Esophagus squamous epithelium (tissue), 5 donors: ENCODE measurements around the gene HBG2. TPM values are rescaled to one million over a fixed set of nuclear protein-coding genes. Genes with fewer than 3 reads are reported as not detected.
A peak's percentile ranks its signal among the peaks of the same experiment; 100 is the strongest.

Experiments used
- DNase-seq: peaks from one replicate; lab custom pipeline; 2025; lab: John Stamatoyannopoulos, UW
- H3K27ac ChIP-seq, 4 donors: fragments of 200-600 bp; sonication (generic); one replicate each; pipeline ENCODE4 v1.5.1; 2016 to 2019; ENCODE audit warnings: mild to moderate bottlenecking in 1 of 4
- H3K27me3 ChIP-seq, 4 donors: fragments of 200-600 bp; sonication (generic); 1 replicate in 3 of 4; 2 replicates in 1 of 4; pipeline versions ENCODE4 v1.5.1 to v1.6.0; 2017 to 2021; ENCODE audit warnings: antibody characterized with exemption in 1 of 4
- H3K36me3 ChIP-seq, 3 donors: fragments of 200-600 bp; sonication (generic); one replicate each; pipeline ENCODE4 v1.5.1; 2016 to 2019
- H3K4me1 ChIP-seq, 3 donors: fragments of 200-600 bp; sonication (generic); one replicate each; pipeline ENCODE4 v1.5.1; 2017 to 2019
- H3K4me3 ChIP-seq, 4 donors: fragments of 200-600 bp; sonication (generic); 1 replicate in 3 of 4; 2 replicates in 1 of 4; pipeline ENCODE4 v1.5.1; 2016 to 2019; ENCODE audit warnings: mild to moderate bottlenecking in 2 of 4, moderate library complexity in 1 of 4
- H3K9me3 ChIP-seq, 3 donors: fragments of 200-600 bp; sonication (generic); one replicate each; pipeline ENCODE4 v1.5.1; 2016 to 2019
- POLR2A ChIP-seq, 4 donors: fragments of 450-650 bp; IDR thresholded peaks; one replicate each; pipeline ENCODE4 v1.6.1; 2017; ENCODE audit warnings: antibody characterized with exemption in 4 of 4, mild to moderate bottlenecking in 4 of 4, moderate library complexity in 3 of 4
- WGBS, 2 donors: methylation state at CpG; one replicate each; pipeline ENCODE4 v1.1.5; 2018; 5-methylcytosine and 5-hydroxymethylcytosine counted together
- intact Hi-C: fragments of 100-400 bp; cut with DNase I; formaldehyde crosslinking; loops from one replicate; pipeline ENCODE4 v1.15.0; 2022
- total RNA-seq, 4 donors: library from RNA; depleted of rRNA; stranded (reverse); fragments of >200 nt; gene quantifications; one replicate each; pipeline ENCODE4 v1.1.0, GENCODE V29; 2016
- TF ChIP-seq, protein P1 (sequence below), 6 experiments: fragments of 450-650 bp in 4 of 6; fragments of 200-600 bp in 2 of 6; sonication (generic) in 2 of 6; IDR thresholded peaks; one replicate each; pipeline ENCODE4 v1.5.1; 2016 to 2019; ENCODE audit warnings: antibody characterized with exemption in 6 of 6, mild to moderate bottlenecking in 4 of 6, moderate library complexity in 4 of 6
- donor health status: DM: yes; HTN: yes; CAD: no.

Gene HBG2
- total RNA-seq, 4 donors from 2014 or later, result not detected

DNA sequence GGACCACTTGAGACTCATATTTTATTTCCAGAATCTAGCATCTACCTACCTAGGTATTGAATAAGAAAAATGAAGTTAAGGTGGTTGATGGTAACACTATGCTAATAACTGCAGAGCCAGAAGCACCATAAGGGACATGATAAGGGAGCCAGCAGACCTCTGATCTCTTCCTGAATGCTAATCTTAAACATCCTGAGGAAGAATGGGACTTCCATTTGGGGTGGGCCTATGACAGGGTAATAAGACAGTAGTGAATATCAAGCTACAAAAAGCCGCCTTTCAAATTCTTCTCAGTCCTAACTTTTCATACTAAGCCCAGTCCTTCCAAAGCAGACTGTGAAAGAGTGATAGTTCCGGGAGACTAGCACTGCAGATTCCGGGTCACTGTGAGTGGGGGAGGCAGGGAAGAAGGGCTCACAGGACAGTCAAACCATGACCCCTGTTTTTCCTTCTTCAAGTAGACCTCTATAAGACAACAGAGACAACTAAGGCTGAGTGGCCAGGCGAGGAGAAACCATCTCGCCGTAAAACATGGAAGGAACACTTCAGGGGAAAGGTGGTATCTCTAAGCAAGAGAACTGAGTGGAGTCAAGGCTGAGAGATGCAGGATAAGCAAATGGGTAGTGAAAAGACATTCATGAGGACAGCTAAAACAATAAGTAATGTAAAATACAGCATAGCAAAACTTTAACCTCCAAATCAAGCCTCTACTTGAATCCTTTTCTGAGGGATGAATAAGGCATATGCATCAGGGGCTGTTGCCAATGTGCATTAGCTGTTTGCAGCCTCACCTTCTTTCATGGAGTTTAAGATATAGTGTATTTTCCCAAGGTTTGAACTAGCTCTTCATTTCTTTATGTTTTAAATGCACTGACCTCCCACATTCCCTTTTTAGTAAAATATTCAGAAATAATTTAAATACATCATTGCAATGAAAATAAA lies 29.8 kb downstream of the HBG2 start:
- H3K27me3 ChIP-seq, result no peaks in the 10 kb centered on the region
- intact Hi-C loops, result no loop called here
- DNase-seq, result no peak
- no peaks in the 10 kb centered on the region for H3K9me3 ChIP-seq
- H3K4me3 ChIP-seq, result no peak overlapping the region
- no peaks in the 10 kb centered on the region for H3K4me1 ChIP-seq
- no peaks in the 10 kb centered on the region for H3K36me3 ChIP-seq
- TF ChIP-seq, protein P1, sequence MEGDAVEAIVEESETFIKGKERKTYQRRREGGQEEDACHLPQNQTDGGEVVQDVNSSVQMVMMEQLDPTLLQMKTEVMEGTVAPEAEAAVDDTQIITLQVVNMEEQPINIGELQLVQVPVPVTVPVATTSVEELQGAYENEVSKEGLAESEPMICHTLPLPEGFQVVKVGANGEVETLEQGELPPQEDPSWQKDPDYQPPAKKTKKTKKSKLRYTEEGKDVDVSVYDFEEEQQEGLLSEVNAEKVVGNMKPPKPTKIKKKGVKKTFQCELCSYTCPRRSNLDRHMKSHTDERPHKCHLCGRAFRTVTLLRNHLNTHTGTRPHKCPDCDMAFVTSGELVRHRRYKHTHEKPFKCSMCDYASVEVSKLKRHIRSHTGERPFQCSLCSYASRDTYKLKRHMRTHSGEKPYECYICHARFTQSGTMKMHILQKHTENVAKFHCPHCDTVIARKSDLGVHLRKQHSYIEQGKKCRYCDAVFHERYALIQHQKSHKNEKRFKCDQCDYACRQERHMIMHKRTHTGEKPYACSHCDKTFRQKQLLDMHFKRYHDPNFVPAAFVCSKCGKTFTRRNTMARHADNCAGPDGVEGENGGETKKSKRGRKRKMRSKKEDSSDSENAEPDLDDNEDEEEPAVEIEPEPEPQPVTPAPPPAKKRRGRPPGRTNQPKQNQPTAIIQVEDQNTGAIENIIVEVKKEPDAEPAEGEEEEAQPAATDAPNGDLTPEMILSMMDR (IDR thresholded peaks at IDR 0.05), result no peak
- no peak for TF ChIP-seq POLR2A (IDR thresholded peaks at IDR 0.05)
- H3K27ac ChIP-seq, result no peak overlapping the region
- 74 to 81% methylated on average over 5 to 6 of the region's 6 CpGs for WGBS, 2 donors

DNA sequence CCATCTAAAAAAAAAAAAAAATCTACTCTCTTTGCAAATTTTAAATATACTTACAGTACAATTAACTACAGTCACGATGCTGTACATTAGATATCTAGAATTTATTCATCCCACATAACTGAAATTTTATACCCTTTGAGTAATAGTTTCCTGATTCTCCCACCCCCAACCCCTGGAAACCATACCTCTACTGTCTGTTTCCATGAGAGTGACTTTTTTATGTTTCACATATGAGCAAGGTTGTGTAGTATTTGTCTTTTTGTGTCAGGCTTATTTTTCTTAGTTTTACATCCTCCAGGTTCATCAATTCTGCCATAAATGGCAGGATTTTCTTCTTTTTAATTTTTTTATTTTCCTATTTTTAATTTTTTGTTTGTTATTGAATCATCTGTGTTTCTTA lies 30.9 kb downstream of the HBG2 start:
- no peaks in the 10 kb centered on the region for H3K4me1 ChIP-seq
- no peak for DNase-seq
- H3K27ac ChIP-seq, result no peak overlapping the region
- no peaks in the 10 kb centered on the region for H3K36me3 ChIP-seq
- no peaks in the 10 kb centered on the region for H3K9me3 ChIP-seq
- H3K27me3 ChIP-seq, result no peaks in the 10 kb centered on the region
- WGBS, 2 donors, result 75 to 79% methylated on average over 1 of the region's 1 CpG
- intact Hi-C loops, result no loop called here
- H3K4me3 ChIP-seq, result no peak overlapping the region
- TF ChIP-seq POLR2A (IDR thresholded peaks at IDR 0.05), result no peak
- TF ChIP-seq, protein P1 (IDR thresholded peaks at IDR 0.05), result no peak

DNA sequence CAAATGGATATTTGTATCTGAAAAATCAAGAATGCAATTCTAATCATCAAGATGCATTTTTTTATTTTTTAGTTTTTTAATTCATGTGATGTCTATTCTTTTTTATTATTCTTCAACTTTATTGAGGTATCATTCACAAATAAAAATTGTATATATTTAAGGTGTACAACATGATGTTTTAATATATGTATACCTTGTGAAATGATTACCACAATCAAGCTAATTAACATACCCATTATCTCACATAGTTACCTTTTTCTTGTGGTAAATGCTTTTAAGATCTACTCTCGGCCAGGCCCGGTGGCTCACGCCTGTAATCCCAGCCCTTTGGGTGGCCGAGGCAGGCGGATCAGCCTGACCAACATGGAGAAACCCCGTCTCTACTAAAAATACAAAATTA lies 31.4 kb downstream of the HBG2 start:
- H3K27ac ChIP-seq, result no peak overlapping the region
- no peak overlapping the region for H3K4me3 ChIP-seq
- intact Hi-C loops, result no loop called here
- no peaks in the 10 kb centered on the region for H3K9me3 ChIP-seq
- H3K4me1 ChIP-seq, result no peaks in the 10 kb centered on the region
- TF ChIP-seq POLR2A (IDR thresholded peaks at IDR 0.05), result no peak
- TF ChIP-seq, protein P1 (IDR thresholded peaks at IDR 0.05), result no peak
- no peaks in the 10 kb centered on the region for H3K36me3 ChIP-seq
- no peaks in the 10 kb centered on the region for H3K27me3 ChIP-seq
- DNase-seq, result no peak
- WGBS, 2 donors, result 81 to 90% methylated on average over 6 of the region's 6 CpGs

DNA sequence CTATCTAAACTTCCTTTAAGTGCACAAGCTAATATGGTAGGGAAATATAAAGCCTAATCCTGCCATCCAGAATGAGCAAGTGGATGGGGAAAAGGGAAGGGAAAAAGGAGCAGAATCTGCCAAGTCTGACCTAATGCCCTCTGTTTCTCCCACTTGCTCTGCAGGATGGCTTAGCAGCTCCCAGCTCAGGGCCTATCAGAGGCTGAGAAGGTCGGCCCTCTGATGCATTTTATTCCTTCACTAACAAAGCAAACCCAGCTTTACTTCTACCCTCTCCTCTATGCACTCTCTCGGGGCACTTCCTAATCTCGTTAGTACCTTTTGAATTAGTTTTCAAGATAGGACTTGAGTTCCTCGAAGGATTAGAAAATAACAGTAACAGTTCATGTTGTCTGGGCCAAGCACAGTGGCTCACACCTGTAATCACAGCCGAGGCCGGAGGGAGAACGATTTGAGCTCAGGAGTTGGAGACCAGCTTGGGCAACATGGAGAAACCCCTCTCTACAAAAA lies 44.1 kb downstream of the HBG2 start:
- Histone ChIP-seq H3K4me3 (no peak overlapping the region), H3K27me3 (no peaks in the 10 kb centered on the region), H3K27ac (no peak overlapping the region), H3K4me1 (no peaks in the 10 kb centered on the region), H3K9me3 (no peaks in the 10 kb centered on the region), H3K36me3 (no peaks in the 10 kb centered on the region)
- no peak for DNase-seq
- TF ChIP-seq POLR2A (IDR thresholded peaks at IDR 0.05), result no peak
- TF ChIP-seq, protein P1 (IDR thresholded peaks at IDR 0.05), result no peak
- intact Hi-C loops, result no loop called here
- 49 to 52% methylated on average over 6 to 7 of the region's 7 CpGs for WGBS, 2 donors

DNA sequence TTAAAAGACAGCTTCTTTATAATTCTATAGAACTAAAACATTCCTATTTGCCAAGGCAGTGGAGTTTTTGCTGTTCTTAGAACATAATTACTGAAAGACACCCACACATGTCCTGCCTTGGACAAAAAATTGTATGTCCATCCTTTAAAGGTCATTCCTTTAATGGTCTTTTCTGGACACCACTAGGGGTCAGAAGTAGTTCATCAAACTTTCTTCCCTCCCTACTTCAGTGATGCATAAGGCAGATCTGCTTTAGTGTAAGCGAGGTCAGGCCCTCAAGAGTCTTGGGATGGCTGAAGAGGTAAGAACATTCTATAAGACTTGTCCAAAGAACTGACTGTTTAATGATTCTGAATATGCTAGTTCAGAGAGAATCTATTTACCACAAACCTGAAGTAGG lies 49.8 kb downstream of the HBG2 start:
- no peak for TF ChIP-seq POLR2A (IDR thresholded peaks at IDR 0.05)
- TF ChIP-seq, protein P1 (IDR thresholded peaks at IDR 0.05), result peak in 3 of 6 experiments; percentile 7 to 28 (median 13)
- intact Hi-C loops, result no loop called here
- Histone ChIP-seq H3K36me3 (no peaks in the 10 kb centered on the region), H3K4me3 (no peak overlapping the region), H3K9me3 (no peaks in the 10 kb centered on the region), H3K27me3 (no peaks in the 10 kb centered on the region), H3K27ac (no peak overlapping the region), H3K4me1 (no peaks in the 10 kb centered on the region)
- 13 to 38% methylated on average over 1 of the region's 1 CpG for WGBS, 2 donors
- DNase-seq, result no peak
